ENCODE data around the gene AVPR1B.

- TF ChIP-seq CTCF (IDR thresholded peaks at IDR 0.05) (no peak), POLR2A (IDR thresholded peaks at IDR 0.05) (no peak)
These were observed 56.3 kb downstream of the AVPR1B start for GRCh38 chr1:206060844-206061243.

All from Peyer's patch (tissue), 4 donors.